Activated CD8-positive, alpha-beta memory T cell treated with anti-CD3 and anti-CD28 coated beads, Interleukin-2, amount 50 U/mL, for 1 hour (primary cell): Measurements from ENCODE around the gene CAPN14.
"Not testable (repeated sequence)": the region's sequence is repeated elsewhere in the genome, so short reads cannot be mapped to it uniquely, and the experiment has no call there.

ENCODE experiments used
- DNase-seq: peaks from one replicate; pipeline ENCODE4 v3.0.0-alpha.2; 2020; ENCODE audit errors: extremely low read depth

CAPN14 gene

GRCh38 chr2:31197166-31197565 lies 20.1 kb downstream of the CAPN14 start:
- DNase-seq, result no peak

- DNase-seq, result no peak
Observed at GRCh38 chr2:31196622-31197021, 20.7 kb downstream of the CAPN14 start.

- no peak for DNase-seq
Observed at GRCh38 chr2:31193806-31194205, 23.5 kb downstream of the CAPN14 start.

GRCh38 chr2:31192851-31193392 lies 24.4 kb downstream of the CAPN14 start:
- DNase-seq, result no peak

- no peak for DNase-seq
Observed at GRCh38 chr2:31192396-31192795, 24.9 kb downstream of the CAPN14 start.

- no peak for DNase-seq
Observed at GRCh38 chr2:31191931-31192330, 25.4 kb downstream of the CAPN14 start.

- no peak for DNase-seq
Observed at GRCh38 chr2:31190188-31190587, 27.1 kb downstream of the CAPN14 start.

- no peak for DNase-seq
Observed at GRCh38 chr2:31189141-31189540, 28.2 kb downstream of the CAPN14 start.

GRCh38 chr2:31188131-31188530 lies 29.2 kb downstream of the CAPN14 start:
- DNase-seq, result no peak

- no peak for DNase-seq
Observed at GRCh38 chr2:31187166-31187565, 30.1 kb downstream of the CAPN14 start.

- DNase-seq, result not testable (repeated sequence)
Observed at GRCh38 chr2:31183973-31184372, 33.3 kb downstream of the CAPN14 start.

GRCh38 chr2:31176742-31177141 lies 40.6 kb downstream of the CAPN14 start:
- no peak for DNase-seq

GRCh38 chr2:31171142-31171541 lies 46.2 kb downstream of the CAPN14 start:
- DNase-seq, result no peak

- DNase-seq, result no peak
Observed at GRCh38 chr2:31170071-31170698, 47.1 kb downstream of the CAPN14 start.

- no peak for DNase-seq
Observed at GRCh38 chr2:31168291-31168690, 49.0 kb downstream of the CAPN14 start.

- no peak for DNase-seq
Observed at GRCh38 chr2:31166925-31167324, 50.4 kb downstream of the CAPN14 start.

- DNase-seq, result no peak
Observed at GRCh38 chr2:31163011-31163539, 54.2 kb downstream of the CAPN14 start.

GRCh38 chr2:31161637-31162036 lies 55.7 kb downstream of the CAPN14 start:
- DNase-seq, result no peak

GRCh38 chr2:31151501-31151900 lies 65.8 kb downstream of the CAPN14 start:
- DNase-seq, result no peak

- no peak for DNase-seq
Observed at GRCh38 chr2:31150120-31150670, 67.1 kb downstream of the CAPN14 start.

GRCh38 chr2:31148514-31148913 lies 68.8 kb downstream of the CAPN14 start:
- no peak for DNase-seq

- no peak for DNase-seq
Observed at GRCh38 chr2:31147645-31148044, 69.7 kb downstream of the CAPN14 start.

GRCh38 chr2:31142110-31142509 lies 75.2 kb downstream of the CAPN14 start:
- DNase-seq, result no peak
